Caco-2 (cell line): ENCODE results near the gene RMDN3. TPM values are rescaled to one million over a fixed set of nuclear protein-coding genes. Genes with fewer than 3 reads are reported as not detected.

Experiments
- BruUV-seq: library from RNA; stranded (reverse); fragments of 400-500 nt; replicated peaks from 2 replicates; lab custom pipeline; 2021; lab: Mats Ljungman, UMichigan
- CTCF ChIA-PET: fragments of 300-600 bp; sonication (Branson Sonifier 250); formaldehyde crosslinking; loops from one replicate; lab custom pipeline; 2022; ENCODE audit warnings: antibody characterized with exemption; lab: Charles Lee
- POLR2A ChIA-PET: fragments of 300-600 bp; sonication (Branson Sonifier 250); formaldehyde crosslinking; loops from one replicate; lab custom pipeline; 2022; ENCODE audit warnings: antibody characterized with exemption; lab: Charles Lee
- DNase-seq, 2 experiments: peaks; one replicate each; pipeline versions ENCODE4 v3.0.0 to v3.0.0-alpha.2; 2020 to 2022
- H3K27me3 ChIP-seq: replicated peaks from 2 replicates; pipeline ENCODE4 v1.6.0; 2011; ENCODE audit warnings: low read length; ENCODE audit not compliant: control insufficient read depth, insufficient read depth
- H3K36me3 ChIP-seq: 2 replicates; pipeline ENCODE4 v1.5.1; 2011; ENCODE audit warnings: low read length; ENCODE audit not compliant: control insufficient read depth, insufficient read depth
- H3K4me1 ChIP-seq: fragments of 250-450 bp; sonication (Bioruptor Pico); 2 replicates; pipeline ENCODE4 v1.5.1; 2020; ENCODE audit warnings: mild to moderate bottlenecking
- H3K4me3 ChIP-seq: 2 replicates; pipeline ENCODE4 v1.5.1; 2011; ENCODE audit warnings: low read depth, mild to moderate bottlenecking, control low read depth, low read length
- H3K9me3 ChIP-seq: fragments of 250-450 bp; sonication (Bioruptor Pico); 2 replicates; pipeline ENCODE4 v1.5.1; 2020; ENCODE audit warnings: mild to moderate bottlenecking, moderate library complexity
- H3K27ac Mint-ChIP-seq: one replicate; pipeline ENCODE4 v1.8.0; 2022; ENCODE audit warnings: mixed read lengths; ENCODE audit not compliant: unreplicated experiment
- H3K27me3 Mint-ChIP-seq: one replicate; pipeline ENCODE4 v1.8.0; 2022; ENCODE audit warnings: mixed read lengths; ENCODE audit not compliant: insufficient read depth, unreplicated experiment
- H3K36me3 Mint-ChIP-seq: one replicate; pipeline ENCODE4 v1.8.0; 2022; ENCODE audit warnings: mild to moderate bottlenecking, mixed read lengths; ENCODE audit not compliant: insufficient read depth, unreplicated experiment
- H3K4me1 Mint-ChIP-seq: one replicate; pipeline ENCODE4 v1.8.0; 2022; ENCODE audit warnings: low read depth, mixed read lengths; ENCODE audit not compliant: unreplicated experiment
- H3K4me3 Mint-ChIP-seq: one replicate; pipeline ENCODE4 v1.8.0; 2022; ENCODE audit warnings: mild to moderate bottlenecking, moderate library complexity, mixed read lengths; ENCODE audit not compliant: unreplicated experiment
- H3K9me3 Mint-ChIP-seq: one replicate; pipeline ENCODE4 v1.8.0; 2022; ENCODE audit warnings: mixed read lengths; ENCODE audit not compliant: unreplicated experiment
- intact Hi-C: fragments of 100-400 bp; cut with micrococcal nuclease; formaldehyde crosslinking; loops from one replicate; pipeline ENCODE4 v1.10.0; 2022; ENCODE audit not compliant: unreplicated experiment
- total RNA-seq: library from RNA; stranded (reverse); gene quantifications from 2 replicates; pipeline ENCODE4 v1.2.3, GENCODE V29; 2022
- TF ChIP-seq, protein P1 (sequence below), 2 experiments: fragments of 200-600 bp in 1 of 2; IDR thresholded peaks; 1 replicate in 1 of 2; 2 replicates in 1 of 2; pipeline versions ENCODE4 v1.5.1 to v1.8.0; 2011 to 2022; ENCODE audit warnings: antibody characterized with exemption in 1 of 2, control low read depth in 1 of 2, inconsistent platforms in 1 of 2, low read depth in 1 of 2, low read length in 1 of 2, mild to moderate bottlenecking in 1 of 2, moderate library complexity in 1 of 2; ENCODE audit not compliant: insufficient read depth in 1 of 2, severe bottlenecking in 1 of 2, unreplicated experiment in 1 of 2

RMDN3 gene
- total RNA-seq, 1 experiment from 2014 or later: 48.0 TPM

DNA sequence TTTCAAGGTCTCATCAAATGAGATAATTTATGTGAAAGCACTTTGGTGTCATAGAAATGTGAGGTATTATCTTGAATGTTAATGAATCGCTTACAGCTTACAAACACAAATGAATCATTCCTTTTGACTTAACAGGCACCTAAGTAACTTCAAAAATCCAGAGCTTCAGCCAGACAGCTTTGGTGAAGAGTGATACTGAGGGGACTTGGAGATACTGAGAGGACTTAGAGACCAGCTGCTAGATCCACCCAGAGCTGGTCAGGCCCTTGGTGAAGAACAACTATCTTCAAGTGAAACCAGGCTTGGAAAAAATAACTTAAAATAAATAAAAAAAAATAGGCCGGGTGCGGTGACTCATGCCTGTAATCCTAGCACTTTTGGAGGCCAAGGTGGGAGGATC, 35.7 kb upstream of the RMDN3 start:
- Histone ChIP-seq H3K36me3 (no peaks in the 10 kb centered on the region; the same call in 1 of the 2 replicates), H3K9me3 (no peaks in the 10 kb centered on the region), H3K27me3 (no peaks in the 10 kb centered on the region), H3K4me3 (no peak overlapping the region), H3K4me1 (peaks cover 28% of the 10 kb centered on the region)
- POLR2A ChIA-PET: no interaction called here
- H3K36me3 Mint-ChIP-seq: no peaks in the 10 kb centered on the region
- no peaks in the 10 kb centered on the region for H3K9me3 Mint-ChIP-seq
- peaks cover 29% of the 10 kb centered on the region for H3K4me1 Mint-ChIP-seq
- no peak overlapping the region for H3K4me3 Mint-ChIP-seq
- no TSS peak for BruUV-seq
- no peak overlapping the region for H3K27ac Mint-ChIP-seq
- TF ChIP-seq, protein P1, sequence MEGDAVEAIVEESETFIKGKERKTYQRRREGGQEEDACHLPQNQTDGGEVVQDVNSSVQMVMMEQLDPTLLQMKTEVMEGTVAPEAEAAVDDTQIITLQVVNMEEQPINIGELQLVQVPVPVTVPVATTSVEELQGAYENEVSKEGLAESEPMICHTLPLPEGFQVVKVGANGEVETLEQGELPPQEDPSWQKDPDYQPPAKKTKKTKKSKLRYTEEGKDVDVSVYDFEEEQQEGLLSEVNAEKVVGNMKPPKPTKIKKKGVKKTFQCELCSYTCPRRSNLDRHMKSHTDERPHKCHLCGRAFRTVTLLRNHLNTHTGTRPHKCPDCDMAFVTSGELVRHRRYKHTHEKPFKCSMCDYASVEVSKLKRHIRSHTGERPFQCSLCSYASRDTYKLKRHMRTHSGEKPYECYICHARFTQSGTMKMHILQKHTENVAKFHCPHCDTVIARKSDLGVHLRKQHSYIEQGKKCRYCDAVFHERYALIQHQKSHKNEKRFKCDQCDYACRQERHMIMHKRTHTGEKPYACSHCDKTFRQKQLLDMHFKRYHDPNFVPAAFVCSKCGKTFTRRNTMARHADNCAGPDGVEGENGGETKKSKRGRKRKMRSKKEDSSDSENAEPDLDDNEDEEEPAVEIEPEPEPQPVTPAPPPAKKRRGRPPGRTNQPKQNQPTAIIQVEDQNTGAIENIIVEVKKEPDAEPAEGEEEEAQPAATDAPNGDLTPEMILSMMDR (IDR thresholded peaks at IDR 0.05; ENCODE audit: insufficient read depth in 1 of 2, low read depth in 1 of 2, low read length in 1 of 2, severe bottlenecking in 1 of 2, unreplicated experiment in 1 of 2): no peak
- intact Hi-C loops: no loop called here
- CTCF ChIA-PET: no interaction called here
- H3K27me3 Mint-ChIP-seq: no peaks in the 10 kb centered on the region
- DNase-seq: no peak

DNA sequence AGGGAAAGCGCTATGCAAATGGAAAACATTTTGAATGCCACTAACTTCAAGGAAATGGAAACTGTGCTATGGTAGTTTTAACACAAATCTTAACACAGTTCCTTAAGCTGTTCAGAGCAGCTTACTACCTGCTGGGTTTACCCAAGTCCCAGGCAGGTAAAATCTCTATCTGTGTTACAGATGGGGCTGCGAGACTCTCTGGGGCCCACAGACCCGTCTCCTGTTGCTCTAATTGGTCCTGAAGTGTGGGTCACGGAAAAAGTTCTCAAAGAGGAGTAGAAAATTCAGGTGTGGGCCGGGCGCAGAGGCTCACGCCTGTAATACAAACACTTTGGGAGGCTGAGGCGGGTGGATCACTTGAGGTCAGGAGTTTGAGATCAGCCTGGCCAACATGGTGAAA, 34.9 kb upstream of the RMDN3 start:
- no peaks in the 10 kb centered on the region; the same call in 1 of the 2 replicates for H3K36me3 ChIP-seq
- H3K27me3 ChIP-seq: no peaks in the 10 kb centered on the region
- no peaks in the 10 kb centered on the region for H3K9me3 Mint-ChIP-seq
- H3K27ac Mint-ChIP-seq: no peak overlapping the region
- BruUV-seq: no TSS peak
- no peaks in the 10 kb centered on the region for H3K27me3 Mint-ChIP-seq
- H3K4me1 Mint-ChIP-seq: peaks cover 26% of the 10 kb centered on the region
- DNase-seq: no peak
- H3K4me3 Mint-ChIP-seq: no peak overlapping the region
- ChIA-PET CTCF (no interaction called here), POLR2A (no interaction called here)
- intact Hi-C loops: loop anchor here (10.0 kb wide), 1 partner anchor 195 kb away; the partner anchor contains the start of gene KNL1
- H3K9me3 ChIP-seq: no peaks in the 10 kb centered on the region
- H3K36me3 Mint-ChIP-seq: no peaks in the 10 kb centered on the region
- no peak overlapping the region for H3K4me3 ChIP-seq
- H3K4me1 ChIP-seq: peaks cover 28% of the 10 kb centered on the region
- TF ChIP-seq, protein P1 (IDR thresholded peaks at IDR 0.05; ENCODE audit: insufficient read depth in 1 of 2, low read depth in 1 of 2, low read length in 1 of 2, severe bottlenecking in 1 of 2, unreplicated experiment in 1 of 2): no peak

DNA sequence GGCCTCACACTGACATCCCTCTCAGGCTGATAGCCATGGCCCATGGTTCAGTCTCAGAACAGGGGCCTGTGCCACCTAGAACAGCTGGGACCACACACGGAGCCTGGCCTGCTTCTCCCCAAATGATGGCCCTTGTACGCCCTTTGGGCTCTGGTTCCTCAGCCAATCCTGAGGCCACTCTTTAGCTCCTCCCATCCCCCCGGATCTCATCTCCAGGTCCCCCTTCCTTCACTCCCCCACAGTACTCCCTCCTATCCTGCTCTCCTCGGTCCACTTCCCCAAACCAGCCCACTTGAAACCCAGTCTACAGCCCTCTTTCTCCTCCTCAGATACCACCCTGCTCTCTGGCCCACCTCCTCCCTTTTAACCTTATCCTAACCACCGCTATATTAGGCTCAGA, 34.1 kb upstream of the RMDN3 start:
- intact Hi-C loops: loop anchor here (10.0 kb wide), 1 partner anchor 194 kb away; the partner anchor contains the start of gene KNL1
- no peaks in the 10 kb centered on the region for H3K27me3 Mint-ChIP-seq
- Histone ChIP-seq H3K9me3 (no peaks in the 10 kb centered on the region), H3K4me1 (peaks cover 25% of the 10 kb centered on the region), H3K36me3 (no peaks in the 10 kb centered on the region; the same call in 1 of the 2 replicates), H3K27me3 (no peaks in the 10 kb centered on the region), H3K4me3 (no peak overlapping the region)
- ChIA-PET POLR2A (no interaction called here), CTCF (interaction anchor here (2.2 kb wide), 1 partner anchor 103 kb away, joined by 6 read pairs; no protein-coding TSS in a partner anchor)
- no TSS peak for BruUV-seq
- DNase-seq: no peak
- H3K27ac Mint-ChIP-seq: no peak overlapping the region
- H3K4me3 Mint-ChIP-seq: no peak overlapping the region
- H3K4me1 Mint-ChIP-seq: peaks cover 26% of the 10 kb centered on the region
- H3K9me3 Mint-ChIP-seq: no peaks in the 10 kb centered on the region
- TF ChIP-seq, protein P1 (IDR thresholded peaks at IDR 0.05; ENCODE audit: insufficient read depth in 1 of 2, low read depth in 1 of 2, low read length in 1 of 2, severe bottlenecking in 1 of 2, unreplicated experiment in 1 of 2): no peak
- H3K36me3 Mint-ChIP-seq: no peaks in the 10 kb centered on the region
